GM21381 (cell line): Measurements from ENCODE around the gene ERGIC1.
"Not testable (repeated sequence)": the region's sequence is repeated elsewhere in the genome, so short reads cannot be mapped to it uniquely, and the experiment has no call there.

Experiments used
- ATAC-seq: cut with Tn5 transposase; IDR thresholded peaks from one replicate; pipeline ENCODE4 v1.9.1; 2021; ENCODE audit warnings: mild to moderate bottlenecking, moderate library complexity; ENCODE audit not compliant: unreplicated experiment

ERGIC1 gene

GRCh38 chr5:172862165-172862801 lies 28.2 kb downstream of the ERGIC1 start:
- no peak for ATAC-seq

- ATAC-seq = not testable (repeated sequence)
Measured at GRCh38 chr5:172864171-172864570, 30.1 kb downstream of the ERGIC1 start.

- no peak for ATAC-seq
Measured at GRCh38 chr5:172864747-172865146, 30.7 kb downstream of the ERGIC1 start.

GRCh38 chr5:172866378-172866777 lies 32.3 kb downstream of the ERGIC1 start:
- no peak for ATAC-seq

GRCh38 chr5:172866802-172867748 lies 33.0 kb downstream of the ERGIC1 start:
- no peak for ATAC-seq

- ATAC-seq = no peak
Measured at GRCh38 chr5:172867761-172868435, 33.8 kb downstream of the ERGIC1 start.

GRCh38 chr5:172868436-172868923 lies 34.4 kb downstream of the ERGIC1 start:
- no peak for ATAC-seq

GRCh38 chr5:172868924-172869591 lies 35.0 kb downstream of the ERGIC1 start:
- no peak for ATAC-seq

GRCh38 chr5:172869691-172870090 lies 35.6 kb downstream of the ERGIC1 start:
- no peak for ATAC-seq

GRCh38 chr5:172870291-172870714 lies 36.3 kb downstream of the ERGIC1 start:
- ATAC-seq = no peak

- no peak for ATAC-seq
Measured at GRCh38 chr5:172870715-172871461, 36.8 kb downstream of the ERGIC1 start.

- no peak for ATAC-seq
Measured at GRCh38 chr5:172871536-172871935, 37.5 kb downstream of the ERGIC1 start.

GRCh38 chr5:172871982-172872381 lies 37.9 kb downstream of the ERGIC1 start:
- ATAC-seq = no peak

- no peak for ATAC-seq
Measured at GRCh38 chr5:172872997-172873491, 39.0 kb downstream of the ERGIC1 start.

- ATAC-seq = no peak
Measured at GRCh38 chr5:172873513-172873912, 39.5 kb downstream of the ERGIC1 start.

- no peak for ATAC-seq
Measured at GRCh38 chr5:172874647-172875504, 40.8 kb downstream of the ERGIC1 start.

GRCh38 chr5:172875505-172876279 lies 41.6 kb downstream of the ERGIC1 start:
- ATAC-seq = no peak

- no peak for ATAC-seq
Measured at GRCh38 chr5:172876578-172876977, 42.5 kb downstream of the ERGIC1 start.
